Mucosa of descending colon (tissue), 3 donors: ENCODE measurements around the gene GOLT1B. TPM values are rescaled to one million over a fixed set of nuclear protein-coding genes. Genes with fewer than 3 reads are reported as not detected.

Experiments used
- ATAC-seq: fragments of 200-7000 bp; cut with Tn5 transposase; one replicate; pipeline ENCODE4 v1.9.1; 2020; ENCODE audit warnings: mild to moderate bottlenecking, moderate library complexity
- DNase-seq, 3 donors: peaks; one replicate each; pipeline ENCODE4 v3.0.0-alpha.2; 2020
- H3K36me3 ChIP-seq: fragments of 200-600 bp; one replicate; pipeline ENCODE4 v1.8.0; 2021; ENCODE audit warnings: low read depth, mild to moderate bottlenecking
- H3K4me1 ChIP-seq: fragments of 200-600 bp; one replicate; pipeline ENCODE4 v1.8.0; 2021; ENCODE audit warnings: low read depth, mild to moderate bottlenecking
- H3K4me3 ChIP-seq: fragments of 200-600 bp; one replicate; pipeline ENCODE4 v1.8.0; 2021; ENCODE audit warnings: mild to moderate bottlenecking
- H3K9me3 ChIP-seq: fragments of 200-600 bp; one replicate; pipeline ENCODE4 v1.8.0; 2021; ENCODE audit warnings: mild to moderate bottlenecking
- intact Hi-C, 2 donors: fragments of 100-400 bp; cut with DNase I in 1 of 2; cut with micrococcal nuclease in 1 of 2; formaldehyde crosslinking; loops; one replicate each; pipeline versions ENCODE4 v1.11.0 to v1.11.1; 2022; cut with DNase I, micrococcal nuclease
- total RNA-seq, 3 donors: library from RNA; stranded (reverse); fragmentation: NEBNext Ultra II Directional in 2 of 3; extraction: Animal tissue kit (Norgen Biotek cat#: 25700) in 2 of 3; gene quantifications; one replicate each; pipeline versions ENCODE4 v1.2.1 to v1.2.4, GENCODE V29; 2021 to 2023
- TF ChIP-seq, protein P1 (sequence below): fragments of 200-600 bp; IDR thresholded peaks from one replicate; pipeline ENCODE4 v1.8.0; 2022; ENCODE audit warnings: antibody characterized with exemption, mild to moderate bottlenecking
- donor health status: DM: no; HTN: no; CAD: no; lungs with moderate emphysema.
- donor health status: DM: no; HTN: no; CAD: no.
- donor health status: DM: no; HTN: yes; CAD: no.

The GOLT1B gene
- total RNA-seq, 3 donors from 2014 or later, result 15.4 to 22.0 (median 21.5) TPM

DNA sequence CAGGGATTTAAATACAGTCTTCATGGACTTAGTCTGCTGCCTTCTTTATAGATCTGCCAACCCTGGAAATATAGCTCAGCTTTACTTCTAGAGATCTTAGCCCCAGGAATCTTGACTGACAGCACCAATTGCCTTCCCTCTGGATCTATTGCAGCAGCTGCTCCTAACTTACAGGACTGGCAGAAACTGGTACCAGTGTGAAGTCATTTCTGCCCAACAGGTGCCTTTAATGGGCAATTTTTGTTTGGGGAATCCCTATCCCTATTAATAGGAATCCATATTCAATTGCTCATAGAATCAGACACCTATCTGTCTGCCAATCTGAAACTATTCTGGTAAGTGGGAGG, 51.7 kb downstream of the GOLT1B start:
- no peak overlapping the region for H3K4me3 ChIP-seq
- DNase-seq, result no peak
- TF ChIP-seq, protein P1, sequence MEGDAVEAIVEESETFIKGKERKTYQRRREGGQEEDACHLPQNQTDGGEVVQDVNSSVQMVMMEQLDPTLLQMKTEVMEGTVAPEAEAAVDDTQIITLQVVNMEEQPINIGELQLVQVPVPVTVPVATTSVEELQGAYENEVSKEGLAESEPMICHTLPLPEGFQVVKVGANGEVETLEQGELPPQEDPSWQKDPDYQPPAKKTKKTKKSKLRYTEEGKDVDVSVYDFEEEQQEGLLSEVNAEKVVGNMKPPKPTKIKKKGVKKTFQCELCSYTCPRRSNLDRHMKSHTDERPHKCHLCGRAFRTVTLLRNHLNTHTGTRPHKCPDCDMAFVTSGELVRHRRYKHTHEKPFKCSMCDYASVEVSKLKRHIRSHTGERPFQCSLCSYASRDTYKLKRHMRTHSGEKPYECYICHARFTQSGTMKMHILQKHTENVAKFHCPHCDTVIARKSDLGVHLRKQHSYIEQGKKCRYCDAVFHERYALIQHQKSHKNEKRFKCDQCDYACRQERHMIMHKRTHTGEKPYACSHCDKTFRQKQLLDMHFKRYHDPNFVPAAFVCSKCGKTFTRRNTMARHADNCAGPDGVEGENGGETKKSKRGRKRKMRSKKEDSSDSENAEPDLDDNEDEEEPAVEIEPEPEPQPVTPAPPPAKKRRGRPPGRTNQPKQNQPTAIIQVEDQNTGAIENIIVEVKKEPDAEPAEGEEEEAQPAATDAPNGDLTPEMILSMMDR, result no peak
- H3K36me3 ChIP-seq, result no peaks in the 10 kb centered on the region
- ATAC-seq, result no peak
- intact Hi-C loops, result no loop called here
- H3K4me1 ChIP-seq, result no peaks in the 10 kb centered on the region
- no peaks in the 10 kb centered on the region for H3K9me3 ChIP-seq

DNA sequence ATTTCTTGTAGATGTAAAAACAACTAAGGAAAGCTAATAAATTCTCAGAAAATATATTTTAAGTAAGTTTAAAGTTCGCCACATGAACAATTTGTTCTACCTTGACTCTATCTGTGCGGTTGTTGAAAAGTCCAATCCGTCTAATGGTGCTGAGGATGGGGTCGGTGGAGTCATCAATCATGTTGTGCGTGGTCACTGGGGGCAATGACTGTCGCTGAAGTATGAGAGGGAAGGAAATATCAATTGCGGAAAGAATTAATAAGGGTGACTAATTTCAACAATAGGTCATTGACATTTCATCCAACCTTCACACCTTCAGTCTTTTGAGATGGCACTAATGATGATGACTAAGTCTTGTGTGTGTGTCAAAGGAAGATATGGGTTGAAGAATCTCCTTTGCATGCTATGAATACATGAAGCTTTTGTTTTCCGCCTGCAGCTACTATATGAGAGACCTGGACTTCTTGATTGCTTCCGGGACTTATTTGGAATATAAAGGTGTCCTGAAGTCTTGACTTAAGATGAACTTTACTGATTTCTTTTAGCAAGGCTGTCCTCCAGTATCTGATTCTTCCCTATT, 56.6 kb downstream of the GOLT1B start:
- no peaks in the 10 kb centered on the region for H3K4me1 ChIP-seq
- ATAC-seq (no peak), DNase-seq (no peak)
- no peak overlapping the region for H3K4me3 ChIP-seq
- H3K36me3 ChIP-seq, result no peaks in the 10 kb centered on the region
- intact Hi-C loops, result no loop called here
- TF ChIP-seq, protein P1, result no peak
- H3K9me3 ChIP-seq, result no peaks in the 10 kb centered on the region

DNA sequence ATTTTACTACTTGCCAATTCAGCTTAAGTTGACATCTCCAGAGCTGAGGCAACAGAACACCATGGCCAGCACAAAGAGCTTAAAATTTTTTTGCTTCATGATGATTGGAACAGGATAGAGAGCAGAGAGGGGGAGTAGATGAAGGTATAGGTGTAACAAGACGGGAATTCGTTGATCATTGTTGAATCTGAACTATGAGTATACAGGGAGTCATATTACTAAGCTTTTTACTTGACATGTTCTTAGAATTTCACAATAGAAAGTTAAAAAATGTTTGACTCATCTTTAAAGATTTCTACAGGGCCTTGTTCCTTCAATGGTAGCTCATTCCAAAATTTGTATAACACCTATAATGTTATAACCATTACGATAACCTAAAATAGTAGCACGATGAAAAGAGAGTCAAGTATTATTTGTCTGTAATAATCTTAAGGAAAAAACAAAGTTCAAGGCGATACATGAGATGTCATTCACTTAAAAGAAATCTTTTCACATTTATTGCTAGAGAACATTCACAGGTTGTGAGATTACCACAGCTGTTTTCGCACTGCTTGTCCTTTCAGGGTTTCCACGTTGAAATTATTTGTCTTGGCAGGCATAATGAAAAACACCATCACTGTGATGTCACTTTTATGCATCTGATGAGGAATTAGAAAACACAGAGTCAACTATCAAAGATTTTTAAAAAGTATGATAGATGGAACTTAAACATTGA, 58.4 kb downstream of the GOLT1B start:
- no peak for DNase-seq
- Histone ChIP-seq H3K9me3 (no peaks in the 10 kb centered on the region), H3K4me1 (no peaks in the 10 kb centered on the region), H3K4me3 (no peak overlapping the region), H3K36me3 (no peaks in the 10 kb centered on the region)
- intact Hi-C loops, result no loop called here
- ATAC-seq, result no peak
- TF ChIP-seq, protein P1, result no peak

DNA sequence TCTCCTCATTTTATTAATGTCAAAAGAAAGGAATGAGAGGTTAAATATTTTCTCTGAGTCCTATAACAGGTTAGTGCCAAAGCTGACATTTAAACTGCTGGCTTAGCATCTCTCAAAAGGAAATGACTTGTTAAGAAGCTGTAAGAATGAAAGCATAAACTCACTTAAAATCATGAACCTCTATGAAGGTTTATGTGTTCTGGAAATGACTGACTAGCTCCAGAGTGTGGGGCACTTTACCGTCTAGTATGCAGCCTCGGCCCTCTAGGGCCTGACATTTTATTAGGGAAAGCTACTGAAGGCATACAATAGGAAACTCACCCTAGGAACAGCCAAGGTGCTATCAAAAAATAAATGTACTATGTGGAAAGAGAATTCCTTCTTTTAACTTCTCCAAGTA, 59.6 kb downstream of the GOLT1B start:
- DNase-seq (no peak), ATAC-seq (no peak)
- Histone ChIP-seq H3K36me3 (no peaks in the 10 kb centered on the region), H3K4me3 (no peak overlapping the region), H3K9me3 (no peaks in the 10 kb centered on the region), H3K4me1 (no peaks in the 10 kb centered on the region)
- TF ChIP-seq, protein P1, result no peak
- intact Hi-C loops, result no loop called here

DNA sequence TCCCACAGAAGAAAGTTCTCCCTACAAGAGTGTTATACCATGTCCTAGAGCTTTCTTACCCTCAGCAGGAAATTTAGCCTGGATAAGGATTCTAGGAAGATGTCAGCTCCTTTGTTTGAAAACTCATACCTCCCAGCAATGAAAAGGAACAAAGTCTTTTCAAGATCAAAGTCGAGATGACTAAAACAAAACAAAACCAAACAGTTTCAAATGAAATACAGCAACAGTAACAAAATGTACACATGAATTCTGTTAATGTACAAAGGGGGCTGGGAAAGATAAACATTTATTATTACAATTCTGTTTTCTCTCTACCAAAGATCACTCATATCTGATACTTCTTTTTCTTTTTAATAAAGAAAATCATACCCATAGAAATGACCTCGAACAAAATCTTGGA, 61.3 kb downstream of the GOLT1B start:
- no peak for ATAC-seq

More for the DNA sequence above, 61.3 kb downstream of the GOLT1B start:
- Histone ChIP-seq H3K4me3 (no peak overlapping the region), H3K9me3 (no peaks in the 10 kb centered on the region), H3K4me1 (no peaks in the 10 kb centered on the region), H3K36me3 (no peaks in the 10 kb centered on the region)
- intact Hi-C loops, result no loop called here
- DNase-seq, result no peak
- TF ChIP-seq, protein P1, result no peak
